ENCODE results near the gene LRCOL1.

DNA sequence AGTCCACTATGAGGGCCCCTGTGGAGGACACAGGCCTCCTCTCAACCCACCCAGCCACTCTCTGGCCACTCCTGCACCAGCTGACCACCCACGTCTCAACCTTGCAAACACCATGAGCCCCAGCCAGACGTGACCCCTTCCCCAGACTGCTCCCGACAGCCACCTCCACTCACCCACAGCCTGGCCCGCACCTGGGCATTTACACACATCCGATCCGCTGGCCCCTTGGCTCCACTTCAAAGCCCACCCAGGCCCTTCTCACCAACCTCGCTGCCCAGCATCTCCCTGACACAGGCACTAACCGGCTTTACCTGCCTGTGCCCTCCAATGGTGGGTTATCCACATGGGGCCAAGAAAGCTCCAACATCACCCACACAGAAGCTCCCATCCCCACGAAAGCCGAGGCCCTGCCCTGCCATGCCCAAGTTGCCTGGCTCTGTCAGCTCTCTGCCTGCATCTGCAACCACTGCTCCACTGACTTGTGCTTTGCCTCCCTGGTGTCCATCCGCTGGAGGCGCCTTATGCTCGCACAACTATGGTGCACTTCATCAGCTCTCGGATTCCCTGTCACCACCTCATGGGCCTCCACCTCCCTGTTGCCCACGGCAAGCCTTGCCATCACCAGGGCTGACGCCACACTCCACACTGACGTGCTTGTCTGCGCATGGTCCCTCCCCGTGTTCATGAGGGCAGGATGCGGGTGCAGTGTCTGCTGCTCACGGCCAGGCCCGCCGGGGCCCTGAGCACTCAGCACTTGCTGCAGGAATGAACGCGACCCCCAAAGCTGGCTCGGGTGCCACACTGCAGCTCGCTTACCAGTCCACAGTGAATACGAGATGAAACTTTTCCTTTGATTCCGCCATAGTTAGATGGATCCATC is 24.9 kb upstream of the LRCOL1 start:
- no peak for TF ChIP-seq ELF4 (IDR thresholded peaks at IDR 0.05)
- no peak for TF ChIP-seq ARNT (IDR thresholded peaks at IDR 0.05)
- no peak for TF ChIP-seq L3MBTL2 (conservative IDR thresholded peaks at IDR 0.05)
- TF ChIP-seq HDGF (IDR thresholded peaks at IDR 0.05; ENCODE audit: borderline replicate concordance), result no peak
- TF ChIP-seq SP1 (IDR thresholded peaks at IDR 0.05), result no peak
- TF ChIP-seq FOXM1 (IDR thresholded peaks at IDR 0.05; ENCODE audit: borderline replicate concordance), result no peak
- no peak for TF ChIP-seq BHLHE40 (IDR thresholded peaks at IDR 0.05; ENCODE audit: borderline replicate concordance)
- no peak for TF ChIP-seq ZNF384 (IDR thresholded peaks at IDR 0.05)
- TF ChIP-seq NFRKB (IDR thresholded peaks at IDR 0.05), result no peak
- no peak for TF ChIP-seq TARDBP (IDR thresholded peaks at IDR 0.05)
